A549 (cell line): ENCODE data around the gene YPEL4. TPM values are rescaled to one million over a fixed set of nuclear protein-coding genes. Genes with fewer than 3 reads are reported as not detected.

Source experiments
- ATAC-seq, 2 experiments: fragments of 200-7000 bp in 1 of 2; fragments of >200 bp in 1 of 2; cut with Nextera tagmentation in 1 of 2; cut with Tn5 transposase in 1 of 2; 3 replicates each; pipeline versions ENCODE4 v1.8.0 to v1.9.1; 2018 to 2020; ENCODE audit warnings: mild to moderate bottlenecking in 1 of 2, moderate library complexity in 1 of 2
- CTCF ChIA-PET: fragments of 300-600 bp; sonication (Branson Sonifier 250); formaldehyde crosslinking; extraction: SDS; loops from one replicate; lab custom pipeline; 2021; ENCODE audit warnings: antibody characterized with exemption, inconsistent platforms; lab: Yijun Ruan, JAX
- POLR2A ChIA-PET: fragments of 350-600 bp; formaldehyde crosslinking; extraction: SDS; loops from one replicate; lab custom pipeline; 2021; ENCODE audit warnings: antibody characterized with exemption, inconsistent platforms; lab: Yijun Ruan, JAX
- DNase-seq, 2 experiments: peaks; one replicate each; pipeline versions ENCODE4 v3.0.0 to v3.0.0-alpha.2; 2011 to 2016; ENCODE audit warnings: low read depth in 1 of 2, low spot score in 1 of 2
- FAIRE-seq: peaks from 2 replicates; lab custom pipeline; 2011; peaks lifted over from hg19 to GRCh38; lab: Jason Lieb, UNC
- H3K27ac ChIP-seq, 2 experiments: fragments of >200 bp; sonication (Bioruptor Twin); formaldehyde crosslinking; 3 replicates each; pipeline ENCODE4 v1.5.1; 2016 to 2017
- H3K4me1 ChIP-seq: fragments of >200 bp; sonication (Bioruptor Twin); formaldehyde crosslinking; 3 replicates; pipeline ENCODE4 v1.6.1; 2016
- H3K4me2 ChIP-seq: fragments of >200 bp; sonication (Bioruptor Twin); formaldehyde crosslinking; 3 replicates; pipeline ENCODE4 v1.6.1; 2016
- H3K4me3 ChIP-seq: fragments of >200 bp; sonication (Bioruptor Twin); formaldehyde crosslinking; 3 replicates; pipeline ENCODE4 v1.5.1; 2016
- H3K9me3 ChIP-seq: fragments of >200 bp; sonication (Bioruptor Twin); formaldehyde crosslinking; 3 replicates; pipeline ENCODE4 v1.6.1; 2016
- EHF ChIP-seq: fragments of 250-450 bp; sonication (Bioruptor Pico); IDR thresholded peaks from 2 replicates; pipeline ENCODE4 v1.5.0; 2020; ENCODE audit warnings: mild to moderate bottlenecking
- EHMT2 ChIP-seq: fragments of 200-600 bp; sonication (generic); IDR thresholded peaks from 2 replicates; pipeline ENCODE4 v1.6.1; 2016; ENCODE audit warnings: antibody characterized with exemption, low read depth, mild to moderate bottlenecking, moderate library complexity
- ESRRA ChIP-seq: fragments of 150-350 bp; IDR thresholded peaks from 2 replicates; pipeline ENCODE4 v1.6.1; 2014; ENCODE audit warnings: mild to moderate bottlenecking, low read length, borderline replicate concordance
- FOSB ChIP-seq: fragments of 250-450 bp; sonication (Bioruptor Pico); IDR thresholded peaks from 2 replicates; pipeline ENCODE4 v1.5.0; 2020; ENCODE audit warnings: mild to moderate bottlenecking, moderate library complexity
- FOXS1 ChIP-seq: fragments of 250-450 bp; sonication (Bioruptor Pico); IDR thresholded peaks from 2 replicates; pipeline ENCODE4 v1.5.0; 2020; ENCODE audit warnings: mild to moderate bottlenecking, moderate library complexity
- GATA3 ChIP-seq: IDR thresholded peaks from 2 replicates; pipeline ENCODE4 v1.6.1; 2012; ENCODE audit warnings: borderline replicate concordance
- MAFK ChIP-seq: fragments of 450-650 bp; IDR thresholded peaks from 2 replicates; pipeline ENCODE4 v1.6.1; 2014; ENCODE audit not compliant: partially characterized antibody
- MYC ChIP-seq: IDR thresholded peaks from 2 replicates; pipeline ENCODE4 v1.6.1; 2012; ENCODE audit warnings: mild to moderate bottlenecking, inconsistent platforms, low read length, improper control_type of control experiment, borderline replicate concordance
- POLR2AphosphoS2 ChIP-seq: conservative IDR thresholded peaks from 2 replicates; pipeline ENCODE4 v1.6.1; 2012; ENCODE audit warnings: low read length, improper control_type of control experiment, inconsistent platforms
- SREBF2 ChIP-seq: fragments of 450-650 bp; IDR thresholded peaks from 2 replicates; pipeline ENCODE4 v1.6.1; 2014; ENCODE audit warnings: mild to moderate bottlenecking, moderate library complexity
- ZC3H11A ChIP-seq: fragments of 450-650 bp; IDR thresholded peaks from 2 replicates; pipeline ENCODE4 v1.6.1; 2014; ENCODE audit warnings: antibody characterized with exemption, mild to moderate bottlenecking
- ZNF302 ChIP-seq: fragments of 250-450 bp; sonication (Bioruptor Pico); IDR thresholded peaks from 2 replicates; pipeline ENCODE4 v1.9.0; 2021; ENCODE audit warnings: inconsistent platforms, mild to moderate bottlenecking, moderate library complexity
- WGBS: methylation state at CpG from one replicate; pipeline ENCODE4 v1.1.6; 2017; ENCODE audit errors: missing lambda C conversion rate; 5-methylcytosine and 5-hydroxymethylcytosine counted together
- polyA plus RNA-seq, 4 experiments: library from polyadenylated mRNA; depleted of rRNA in 3 of 4; stranded (reverse); fragments of >200 nt; fragmentation: RNase III in 1 of 4; extraction: RNeasy Plus Mini Kit Qiagen cat#74134 plus additional on column Dnase treatment in 1 of 4; gene quantifications; 2 replicates in 3 of 4; 3 replicates in 1 of 4; pipeline ENCODE4 v1.2.3, GENCODE V29; 2011 to 2017
- small RNA-seq, 6 experiments: library from RNA; depleted of rRNA; stranded (forward); fragments of <200 nt; gene quantifications; one replicate each; pipeline ENCODE3, GENCODE V24; 2012
- TF ChIP-seq, protein P1 (sequence below): IDR thresholded peaks from 2 replicates; pipeline ENCODE4 v1.6.1; 2012
- TF ChIP-seq, protein P2 (sequence below): fragments of 150-350 bp; IDR thresholded peaks from 2 replicates; pipeline ENCODE4 v1.6.1; 2014; ENCODE audit warnings: low read depth, mild to moderate bottlenecking, low read length
- TF ChIP-seq, protein P3 (sequence below): fragments of 200-600 bp; sonication (generic); IDR thresholded peaks from 2 replicates; pipeline ENCODE4 v1.6.1; 2016; ENCODE audit warnings: antibody characterized with exemption, mild to moderate bottlenecking, moderate library complexity
- TF ChIP-seq, protein P4 (sequence below): fragments of 250-450 bp; sonication (Bioruptor Pico); IDR thresholded peaks from 2 replicates; pipeline ENCODE4 v1.5.0; 2021; ENCODE audit warnings: mild to moderate bottlenecking, moderate library complexity, borderline replicate concordance

YPEL4 gene
- polyA plus RNA-seq, 2 of the 4 experiments (the other 2 are of a cell fraction), result 0.04 to 0.06 TPM

DNA sequence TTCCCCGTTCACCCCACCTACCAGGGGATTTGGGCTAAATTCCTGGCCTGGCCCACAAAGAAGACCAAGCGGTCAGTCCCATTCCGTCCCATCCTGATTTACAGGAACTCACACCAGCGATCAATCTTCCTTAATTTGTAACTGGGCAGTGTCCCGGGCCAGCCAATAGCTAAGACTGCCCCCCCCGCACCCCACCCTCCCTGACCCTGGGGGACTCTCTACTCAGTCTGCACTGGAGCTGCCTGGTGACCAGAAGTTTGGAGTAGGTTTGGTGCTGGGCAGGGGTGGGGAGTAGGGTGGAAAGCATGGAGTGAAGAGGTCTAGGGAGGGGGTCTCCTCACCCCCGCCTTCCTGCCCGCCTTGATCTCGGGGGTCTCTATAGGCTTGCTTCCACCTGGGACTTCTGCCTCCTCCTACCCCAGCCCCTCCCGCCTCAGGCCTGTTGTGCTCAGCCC, 52.2 kb downstream of the YPEL4 start, which contains the start of gene SERPING1:
TSS of gene SERPING1 (plus strand) at position 225 of the 455 bp plus-strand sequence. CDS start 586 bp downstream, outside the sequence.
- Histone ChIP-seq H3K27ac (peak within 1 kb of the TSS; percentile 50 to 80), H3K4me3 (peak within 1 kb of the TSS; percentile 38), H3K4me2 (peak within 1 kb of the TSS; percentile 79), H3K4me1 (peaks cover 7% of the 10 kb centered on the region; the same call in 1 of the 3 replicates)
- CTCF ChIA-PET, result interaction anchor here (1.2 kb wide), 1 partner anchor 13 kb away, joined by 3 read pairs; no protein-coding TSS in a partner anchor
- no peak for FAIRE-seq
- POLR2A ChIA-PET, result interaction anchor here (0.6 kb wide), 1 partner anchor 30 kb away, joined by 4 read pairs; the partner anchor contains the start of gene UBE2L6
- DNase-seq, result no peak
- ATAC-seq, result peak in 1 of 2 experiments; percentile 13; a peak in 2 of 6 replicates
- no peak for TF ChIP-seq ZNF302 (CRISPR knock-in tag)
- TF ChIP-seq, protein P1, sequence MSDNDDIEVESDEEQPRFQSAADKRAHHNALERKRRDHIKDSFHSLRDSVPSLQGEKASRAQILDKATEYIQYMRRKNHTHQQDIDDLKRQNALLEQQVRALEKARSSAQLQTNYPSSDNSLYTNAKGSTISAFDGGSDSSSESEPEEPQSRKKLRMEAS, result no peak
- TF ChIP-seq FOXS1, result no peak
- TF ChIP-seq, protein P2, sequence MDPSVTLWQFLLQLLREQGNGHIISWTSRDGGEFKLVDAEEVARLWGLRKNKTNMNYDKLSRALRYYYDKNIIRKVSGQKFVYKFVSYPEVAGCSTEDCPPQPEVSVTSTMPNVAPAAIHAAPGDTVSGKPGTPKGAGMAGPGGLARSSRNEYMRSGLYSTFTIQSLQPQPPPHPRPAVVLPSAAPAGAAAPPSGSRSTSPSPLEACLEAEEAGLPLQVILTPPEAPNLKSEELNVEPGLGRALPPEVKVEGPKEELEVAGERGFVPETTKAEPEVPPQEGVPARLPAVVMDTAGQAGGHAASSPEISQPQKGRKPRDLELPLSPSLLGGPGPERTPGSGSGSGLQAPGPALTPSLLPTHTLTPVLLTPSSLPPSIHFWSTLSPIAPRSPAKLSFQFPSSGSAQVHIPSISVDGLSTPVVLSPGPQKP, result no peak
- no peak for TF ChIP-seq MAFK
- no peak for TF ChIP-seq EHF (CRISPR knock-in tag)
- TF ChIP-seq, all 56 proteins: peak for 0
- WGBS, result 59% methylated on average over 9 of the region's 10 CpGs
- no peaks in the 10 kb centered on the region for H3K9me3 ChIP-seq

DNA sequence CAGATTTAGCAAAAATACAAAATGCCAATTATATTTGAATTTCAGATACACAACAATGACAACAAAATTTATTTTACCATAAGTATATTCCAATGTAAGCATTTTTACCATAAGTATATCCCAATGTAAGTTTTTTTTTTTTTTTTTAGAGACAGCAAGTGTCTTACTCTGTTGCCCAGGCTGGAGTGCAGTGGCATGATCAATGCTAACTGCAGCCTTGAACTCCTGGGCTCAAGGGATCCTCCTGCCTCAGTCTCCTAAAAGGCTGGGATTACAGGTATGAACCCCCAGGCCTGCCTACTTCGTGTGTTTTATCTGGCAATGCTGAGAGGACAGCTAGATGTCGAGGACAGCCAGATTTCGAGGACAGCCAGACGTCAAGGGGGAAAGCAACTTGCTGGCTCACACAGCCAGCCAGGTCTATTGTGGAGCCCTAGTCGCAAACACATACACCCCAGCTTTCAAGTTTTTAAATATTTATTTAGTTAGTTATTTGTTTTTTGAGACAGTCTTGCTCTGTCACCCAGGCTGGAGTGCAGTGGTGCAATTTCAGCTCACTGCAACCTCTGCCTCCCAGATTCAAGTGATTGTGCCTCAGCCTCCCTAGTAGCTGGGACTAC, 53.3 kb downstream of the YPEL4 start:
- DNase-seq, result no peak
- Histone ChIP-seq H3K27ac (no peak overlapping the region), H3K4me1 (peaks cover 7% of the 10 kb centered on the region; the same call in 1 of the 3 replicates), H3K4me3 (no peak overlapping the region), H3K9me3 (no peaks in the 10 kb centered on the region), H3K4me2 (no peak overlapping the region)
- ChIA-PET CTCF (interaction anchor here (0.6 to 1.2 kb wide), 6 partner anchors 18 to 705 kb away, joined by 3 to 4 read pairs (median 3); partner anchors contain the start of gene UBE2L6), POLR2A (interaction anchor here (0.6 to 0.7 kb wide), 2 partner anchors 52 to 334 kb away, joined by 3 read pairs; no protein-coding TSS in a partner anchor)
- ATAC-seq, result no peak
- 54% methylated on average over 5 of the region's 5 CpGs for WGBS
- TF ChIP-seq GATA3 (no peak), MYC (no peak), FOSB (CRISPR knock-in tag) (no peak), EHMT2 (no peak), EHF (CRISPR knock-in tag) (no peak), POLR2AphosphoS2 (no peak), ESRRA (no peak), SREBF2 (no peak), ZC3H11A (no peak)
- TF ChIP-seq, protein P3, sequence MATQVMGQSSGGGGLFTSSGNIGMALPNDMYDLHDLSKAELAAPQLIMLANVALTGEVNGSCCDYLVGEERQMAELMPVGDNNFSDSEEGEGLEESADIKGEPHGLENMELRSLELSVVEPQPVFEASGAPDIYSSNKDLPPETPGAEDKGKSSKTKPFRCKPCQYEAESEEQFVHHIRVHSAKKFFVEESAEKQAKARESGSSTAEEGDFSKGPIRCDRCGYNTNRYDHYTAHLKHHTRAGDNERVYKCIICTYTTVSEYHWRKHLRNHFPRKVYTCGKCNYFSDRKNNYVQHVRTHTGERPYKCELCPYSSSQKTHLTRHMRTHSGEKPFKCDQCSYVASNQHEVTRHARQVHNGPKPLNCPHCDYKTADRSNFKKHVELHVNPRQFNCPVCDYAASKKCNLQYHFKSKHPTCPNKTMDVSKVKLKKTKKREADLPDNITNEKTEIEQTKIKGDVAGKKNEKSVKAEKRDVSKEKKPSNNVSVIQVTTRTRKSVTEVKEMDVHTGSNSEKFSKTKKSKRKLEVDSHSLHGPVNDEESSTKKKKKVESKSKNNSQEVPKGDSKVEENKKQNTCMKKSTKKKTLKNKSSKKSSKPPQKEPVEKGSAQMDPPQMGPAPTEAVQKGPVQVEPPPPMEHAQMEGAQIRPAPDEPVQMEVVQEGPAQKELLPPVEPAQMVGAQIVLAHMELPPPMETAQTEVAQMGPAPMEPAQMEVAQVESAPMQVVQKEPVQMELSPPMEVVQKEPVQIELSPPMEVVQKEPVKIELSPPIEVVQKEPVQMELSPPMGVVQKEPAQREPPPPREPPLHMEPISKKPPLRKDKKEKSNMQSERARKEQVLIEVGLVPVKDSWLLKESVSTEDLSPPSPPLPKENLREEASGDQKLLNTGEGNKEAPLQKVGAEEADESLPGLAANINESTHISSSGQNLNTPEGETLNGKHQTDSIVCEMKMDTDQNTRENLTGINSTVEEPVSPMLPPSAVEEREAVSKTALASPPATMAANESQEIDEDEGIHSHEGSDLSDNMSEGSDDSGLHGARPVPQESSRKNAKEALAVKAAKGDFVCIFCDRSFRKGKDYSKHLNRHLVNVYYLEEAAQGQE, result no peak
- TF ChIP-seq, protein P4, sequence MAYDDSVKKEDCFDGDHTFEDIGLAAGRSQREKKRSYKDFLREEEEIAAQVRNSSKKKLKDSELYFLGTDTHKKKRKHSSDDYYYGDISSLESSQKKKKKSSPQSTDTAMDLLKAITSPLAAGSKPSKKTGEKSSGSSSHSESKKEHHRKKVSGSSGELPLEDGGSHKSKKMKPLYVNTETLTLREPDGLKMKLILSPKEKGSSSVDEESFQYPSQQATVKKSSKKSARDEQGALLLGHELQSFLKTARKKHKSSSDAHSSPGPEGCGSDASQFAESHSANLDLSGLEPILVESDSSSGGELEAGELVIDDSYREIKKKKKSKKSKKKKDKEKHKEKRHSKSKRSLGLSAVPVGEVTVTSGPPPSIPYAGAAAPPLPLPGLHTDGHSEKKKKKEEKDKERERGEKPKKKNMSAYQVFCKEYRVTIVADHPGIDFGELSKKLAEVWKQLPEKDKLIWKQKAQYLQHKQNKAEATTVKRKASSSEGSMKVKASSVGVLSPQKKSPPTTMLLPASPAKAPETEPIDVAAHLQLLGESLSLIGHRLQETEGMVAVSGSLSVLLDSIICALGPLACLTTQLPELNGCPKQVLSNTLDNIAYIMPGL (CRISPR knock-in tag), result no peak
- no peak for FAIRE-seq

Small RNA genes within 50 kb of the gene (small RNA-seq; reads per million reads assigned to genes)
- gene MIR130A, result 89.7 to 20,133 (median 3,939) reads per million in 6 experiments

Other genes starting within 250 kb of the YPEL4 start
- 0.30 TPM in 2 replicates for gene SLC43A3, start 222.8 kb downstream of the YPEL4 start, polyA plus RNA-seq (2011; rRNA removed)
- 0.12 to 0.22 TPM (median 0.13 TPM) in 3 replicates for gene SLC43A3, start 222.8 kb downstream of the YPEL4 start, polyA plus RNA-seq (2017; fragmentation: RNase III; extraction: RNeasy Plus Mini Kit Qiagen cat#74134 plus additional on column Dnase treatment)
- gene RTN4RL2, start 189.4 kb downstream of the YPEL4 start, polyA plus RNA-seq (2011; rRNA removed), result 9.2 and 10.6 TPM in 2 replicates
- 23.7 to 27.4 TPM (median 25.8 TPM) in 3 replicates for gene RTN4RL2, start 189.4 kb downstream of the YPEL4 start, polyA plus RNA-seq (2017; fragmentation: RNase III; extraction: RNeasy Plus Mini Kit Qiagen cat#74134 plus additional on column Dnase treatment)
- gene SLC43A1, start 134.2 kb downstream of the YPEL4 start, polyA plus RNA-seq (2011; rRNA removed), result 4.6 and 5.3 TPM in 2 replicates
- 1.0 to 1.3 TPM (median 1.1 TPM) in 3 replicates for gene SLC43A1, start 134.2 kb downstream of the YPEL4 start, polyA plus RNA-seq (2017; fragmentation: RNase III; extraction: RNeasy Plus Mini Kit Qiagen cat#74134 plus additional on column Dnase treatment)
- gene TIMM10, start 119.2 kb downstream of the YPEL4 start, polyA plus RNA-seq (2011; rRNA removed), result 248 and 249 TPM in 2 replicates
- 172 to 184 TPM (median 179 TPM) in 3 replicates for gene TIMM10, start 119.2 kb downstream of the YPEL4 start, polyA plus RNA-seq (2017; fragmentation: RNase III; extraction: RNeasy Plus Mini Kit Qiagen cat#74134 plus additional on column Dnase treatment)
- not detected in 2 replicates for gene SMTNL1, start 112.3 kb downstream of the YPEL4 start, polyA plus RNA-seq (2011; rRNA removed)
- gene SMTNL1, start 112.3 kb downstream of the YPEL4 start, polyA plus RNA-seq (2017; fragmentation: RNase III; extraction: RNeasy Plus Mini Kit Qiagen cat#74134 plus additional on column Dnase treatment), result not detected in 3 replicates
- gene UBE2L6, start 82.2 kb downstream of the YPEL4 start, polyA plus RNA-seq (2011; rRNA removed), result 14.8 and 17.9 TPM in 2 replicates
- gene UBE2L6, start 82.2 kb downstream of the YPEL4 start, polyA plus RNA-seq (2017; fragmentation: RNase III; extraction: RNeasy Plus Mini Kit Qiagen cat#74134 plus additional on column Dnase treatment), result 18.2 to 21.4 TPM (median 18.7 TPM) in 3 replicates
- gene SERPING1, start 52.2 kb downstream of the YPEL4 start, polyA plus RNA-seq (2011; rRNA removed), result 0.59 and 0.91 TPM in 2 replicates
- 0.10 to 0.63 TPM (median 0.53 TPM) in 3 replicates for gene SERPING1, start 52.2 kb downstream of the YPEL4 start, polyA plus RNA-seq (2017; fragmentation: RNase III; extraction: RNeasy Plus Mini Kit Qiagen cat#74134 plus additional on column Dnase treatment)
- 22.8 and 24.2 TPM in 2 replicates for gene CLP1, start 7.8 kb upstream of the YPEL4 start, polyA plus RNA-seq (2011; rRNA removed)
- gene CLP1, start 7.8 kb upstream of the YPEL4 start, polyA plus RNA-seq (2017; fragmentation: RNase III; extraction: RNeasy Plus Mini Kit Qiagen cat#74134 plus additional on column Dnase treatment), result 31.6 to 33.0 TPM (median 31.8 TPM) in 3 replicates
- 63.8 and 75.9 TPM in 2 replicates for gene ZDHHC5, start 18.2 kb upstream of the YPEL4 start, polyA plus RNA-seq (2011; rRNA removed)
- gene ZDHHC5, start 18.2 kb upstream of the YPEL4 start, polyA plus RNA-seq (2017; fragmentation: RNase III; extraction: RNeasy Plus Mini Kit Qiagen cat#74134 plus additional on column Dnase treatment), result 44.1 to 47.1 TPM (median 46.5 TPM) in 3 replicates
- 33.5 and 38.5 TPM in 2 replicates for gene MED19, start 62.3 kb upstream of the YPEL4 start, polyA plus RNA-seq (2011; rRNA removed)
- 22.5 to 23.5 TPM (median 23.3 TPM) in 3 replicates for gene MED19, start 62.3 kb upstream of the YPEL4 start, polyA plus RNA-seq (2017; fragmentation: RNase III; extraction: RNeasy Plus Mini Kit Qiagen cat#74134 plus additional on column Dnase treatment)
- gene TMX2, start 62.7 kb upstream of the YPEL4 start, polyA plus RNA-seq (2011; rRNA removed), result 168 and 191 TPM in 2 replicates
- gene TMX2, start 62.7 kb upstream of the YPEL4 start, polyA plus RNA-seq (2017; fragmentation: RNase III; extraction: RNeasy Plus Mini Kit Qiagen cat#74134 plus additional on column Dnase treatment), result 137 to 162 TPM (median 140 TPM) in 3 replicates
- 99.7 and 115 TPM in 2 replicates for gene SELENOH, start 91.6 kb upstream of the YPEL4 start, polyA plus RNA-seq (2011; rRNA removed)
- 91.4 to 96.3 TPM (median 91.8 TPM) in 3 replicates for gene SELENOH, start 91.6 kb upstream of the YPEL4 start, polyA plus RNA-seq (2017; fragmentation: RNase III; extraction: RNeasy Plus Mini Kit Qiagen cat#74134 plus additional on column Dnase treatment)
- not detected in 2 replicates for gene BTBD18, start 101.9 kb upstream of the YPEL4 start, polyA plus RNA-seq (2011; rRNA removed)
- gene BTBD18, start 101.9 kb upstream of the YPEL4 start, polyA plus RNA-seq (2017; fragmentation: RNase III; extraction: RNeasy Plus Mini Kit Qiagen cat#74134 plus additional on column Dnase treatment), result not detected in 3 replicates
- 146 and 148 TPM in 2 replicates for gene CTNND1, start 111.9 kb upstream of the YPEL4 start, polyA plus RNA-seq (2011; rRNA removed)
- gene CTNND1, start 111.9 kb upstream of the YPEL4 start, polyA plus RNA-seq (2017; fragmentation: RNase III; extraction: RNeasy Plus Mini Kit Qiagen cat#74134 plus additional on column Dnase treatment), result 72.8 to 74.5 TPM (median 74.1 TPM) in 3 replicates